Ammon's horn (tissue), 1 donor: Measurements from ENCODE around the gene ZBTB32.
"Not testable (repeated sequence)": the region's sequence is repeated elsewhere in the genome, so short reads cannot be mapped to it uniquely, and the experiment has no call there.

ENCODE experiments used
- DNase-seq: peaks from one replicate; pipeline ENCODE4 v3.0.0-alpha.2; 2016; ENCODE audit warnings: low spot score

ZBTB32 gene

DNA sequence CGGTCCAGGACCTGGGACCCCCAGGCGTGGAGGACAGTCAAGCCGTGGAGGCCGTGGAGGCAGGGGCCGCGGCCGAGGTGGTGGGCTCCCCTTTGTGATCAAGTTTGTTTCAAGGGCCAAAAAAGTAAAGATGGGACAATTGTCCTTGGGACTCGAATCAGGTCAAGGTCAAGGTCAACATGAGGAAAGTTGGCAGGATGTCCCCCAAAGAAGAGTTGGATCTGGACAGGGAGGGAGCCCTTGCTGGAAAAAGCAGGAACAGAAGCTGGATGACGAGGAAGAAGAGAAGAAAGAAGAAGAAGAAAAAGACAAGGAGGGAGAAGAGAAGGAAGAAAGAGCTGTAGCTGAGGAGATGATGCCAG, 15.8 kb downstream of the ZBTB32 start:
- DNase-seq = no peak

DNA sequence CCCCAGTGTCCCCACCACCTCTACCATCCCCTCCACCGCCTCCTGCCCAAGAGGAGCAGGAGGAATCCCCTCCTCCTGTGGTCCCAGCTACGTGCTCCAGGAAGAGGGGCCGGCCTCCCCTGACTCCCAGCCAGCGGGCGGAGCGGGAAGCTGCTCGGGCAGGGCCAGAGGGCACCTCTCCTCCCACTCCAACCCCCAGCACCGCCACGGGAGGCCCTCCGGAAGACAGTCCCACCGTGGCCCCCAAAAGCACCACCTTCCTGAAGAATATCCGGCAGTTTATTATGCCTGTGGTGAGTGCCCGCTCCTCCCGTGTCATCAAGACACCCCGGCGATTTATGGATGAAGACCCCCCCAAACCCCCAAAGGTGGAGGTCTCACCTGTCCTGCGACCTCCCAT, 16.3 kb downstream of the ZBTB32 start:
- no peak for DNase-seq

DNA sequence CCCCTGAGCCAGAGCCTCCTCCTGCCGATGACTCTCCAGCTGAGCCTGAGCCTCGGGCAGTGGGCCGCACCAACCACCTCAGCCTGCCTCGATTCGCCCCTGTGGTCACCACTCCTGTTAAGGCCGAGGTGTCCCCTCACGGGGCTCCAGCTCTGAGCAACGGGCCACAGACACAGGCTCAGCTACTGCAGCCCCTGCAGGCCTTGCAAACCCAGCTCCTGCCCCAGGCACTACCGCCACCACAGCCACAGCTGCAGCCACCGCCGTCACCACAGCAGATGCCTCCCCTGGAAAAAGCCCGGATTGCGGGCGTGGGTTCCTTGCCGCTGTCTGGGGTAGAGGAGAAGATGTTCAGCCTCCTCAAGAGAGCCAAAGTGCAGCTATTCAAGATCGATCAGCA, 17.0 kb downstream of the ZBTB32 start:
- no peak for DNase-seq

DNA sequence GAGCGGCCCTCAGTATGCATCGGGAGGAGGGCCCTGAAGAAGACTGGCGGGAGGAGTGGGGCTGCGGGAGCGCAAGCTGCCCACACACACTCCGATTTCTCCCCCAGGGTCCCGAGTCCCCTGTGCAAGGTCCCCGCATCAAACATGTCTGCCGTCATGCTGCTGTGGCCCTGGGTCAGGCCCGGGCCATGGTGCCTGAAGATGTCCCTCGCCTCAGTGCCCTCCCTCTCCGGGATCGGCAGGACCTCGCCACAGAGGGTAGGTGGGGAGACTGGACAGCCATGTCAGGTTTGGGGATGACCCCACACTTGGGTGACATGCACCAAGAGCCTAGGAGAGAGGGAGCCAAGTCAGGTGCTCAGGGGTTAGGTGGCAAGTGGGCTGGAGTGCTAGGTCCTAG, 18.1 kb downstream of the ZBTB32 start:
- no peak for DNase-seq

DNA sequence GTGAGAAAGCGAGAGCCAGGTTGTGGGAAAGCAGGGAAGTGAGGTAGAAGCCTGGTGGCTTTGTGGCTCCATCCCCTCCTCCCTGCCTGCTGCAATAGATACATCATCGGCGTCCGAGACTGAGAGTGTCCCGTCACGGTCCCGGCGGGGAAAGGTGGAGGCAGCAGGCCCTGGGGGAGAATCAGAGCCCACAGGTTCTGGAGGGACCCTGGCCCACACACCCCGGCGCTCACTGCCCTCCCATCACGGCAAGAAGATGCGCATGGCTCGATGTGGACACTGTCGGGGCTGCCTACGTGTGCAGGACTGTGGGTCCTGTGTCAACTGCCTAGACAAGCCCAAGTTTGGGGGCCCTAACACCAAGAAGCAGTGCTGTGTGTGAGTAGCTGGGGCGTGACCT, 18.5 kb downstream of the ZBTB32 start:
- DNase-seq = no peak

DNA sequence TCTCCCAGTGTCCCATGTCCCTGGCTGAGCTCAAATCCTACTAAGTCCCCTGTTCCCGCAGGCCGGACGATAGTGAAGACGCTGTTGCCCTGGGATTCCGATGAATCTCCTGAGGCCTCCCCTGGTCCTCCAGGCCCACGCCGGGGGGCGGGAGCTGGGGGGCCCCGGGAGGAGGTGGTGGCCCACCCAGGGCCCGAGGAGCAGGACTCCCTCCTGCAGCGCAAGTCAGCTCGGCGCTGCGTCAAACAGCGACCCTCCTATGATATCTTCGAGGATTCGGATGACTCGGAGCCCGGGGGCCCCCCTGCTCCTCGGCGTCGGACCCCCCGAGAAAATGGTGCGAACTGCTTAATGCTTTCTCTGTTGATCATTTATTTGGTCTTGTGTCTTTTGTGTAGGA, 19.3 kb downstream of the ZBTB32 start:
- no peak for DNase-seq

DNA sequence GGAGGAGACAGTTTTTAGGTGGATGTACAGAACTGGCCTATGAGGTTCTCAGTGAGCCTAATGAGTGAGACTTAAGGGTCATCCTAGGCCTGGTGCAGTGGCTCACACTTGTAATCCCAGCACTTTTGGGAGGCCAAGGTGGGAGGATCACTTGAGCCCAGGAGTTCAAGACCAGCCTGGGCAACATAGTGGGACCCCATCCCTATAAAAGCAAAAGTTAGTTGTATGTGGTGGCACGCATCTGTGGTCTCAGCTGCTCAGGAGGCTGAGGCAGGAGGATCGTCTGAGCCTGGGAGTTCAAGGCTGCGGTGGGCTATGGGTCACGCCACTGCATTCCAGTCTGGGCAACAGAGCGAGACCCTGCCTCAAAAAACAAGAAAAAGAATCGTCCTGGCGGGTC, 19.8 kb downstream of the ZBTB32 start:
- not testable (repeated sequence) for DNase-seq

DNA sequence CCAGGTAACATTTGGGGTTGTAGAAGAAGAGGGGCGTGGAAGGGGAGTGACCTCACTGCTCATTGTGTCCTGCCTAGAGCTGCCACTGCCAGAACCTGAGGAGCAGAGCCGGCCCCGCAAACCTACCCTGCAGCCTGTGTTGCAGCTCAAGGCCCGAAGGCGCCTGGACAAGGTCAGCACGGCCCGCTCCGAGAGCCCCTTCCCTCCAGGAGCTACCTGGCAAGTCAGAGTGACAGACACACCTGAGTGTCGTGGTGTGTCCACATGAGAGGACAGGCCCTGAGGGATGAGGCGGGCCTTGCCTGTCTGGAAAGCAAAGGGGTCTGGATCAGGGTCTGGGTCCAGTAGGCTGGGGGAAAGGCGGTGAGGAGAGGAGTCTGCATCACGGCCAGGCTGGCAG, 20.2 kb downstream of the ZBTB32 start:
- no peak for DNase-seq

DNA sequence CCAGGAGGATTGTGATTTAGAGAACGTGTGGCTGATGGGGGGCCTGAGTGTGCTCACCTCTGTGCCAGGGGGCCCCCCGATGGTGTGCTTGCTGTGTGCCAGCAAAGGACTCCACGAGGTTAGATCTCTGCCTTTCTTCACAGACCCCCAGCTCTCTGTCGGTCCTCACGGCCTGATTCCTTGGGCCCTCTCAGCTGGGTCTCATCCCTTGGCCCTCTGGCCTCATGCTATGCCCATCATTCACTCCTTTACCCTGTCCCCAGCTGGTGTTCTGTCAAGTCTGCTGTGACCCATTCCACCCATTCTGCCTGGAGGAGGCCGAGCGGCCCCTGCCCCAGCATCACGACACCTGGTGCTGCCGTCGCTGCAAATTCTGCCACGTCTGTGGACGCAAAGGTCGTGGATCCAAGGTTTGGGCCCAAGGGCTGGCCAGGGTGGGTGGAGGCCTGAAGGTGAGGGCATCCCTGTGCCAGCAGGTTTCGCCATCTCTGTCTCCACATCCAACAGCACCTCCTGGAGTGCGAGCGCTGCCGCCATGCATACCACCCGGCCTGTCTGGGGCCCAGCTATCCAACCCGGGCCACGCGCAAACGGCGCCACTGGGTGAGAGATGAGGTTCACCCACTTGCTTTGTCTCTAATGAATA, 21.0 kb downstream of the ZBTB32 start:
- DNase-seq = no peak

DNA sequence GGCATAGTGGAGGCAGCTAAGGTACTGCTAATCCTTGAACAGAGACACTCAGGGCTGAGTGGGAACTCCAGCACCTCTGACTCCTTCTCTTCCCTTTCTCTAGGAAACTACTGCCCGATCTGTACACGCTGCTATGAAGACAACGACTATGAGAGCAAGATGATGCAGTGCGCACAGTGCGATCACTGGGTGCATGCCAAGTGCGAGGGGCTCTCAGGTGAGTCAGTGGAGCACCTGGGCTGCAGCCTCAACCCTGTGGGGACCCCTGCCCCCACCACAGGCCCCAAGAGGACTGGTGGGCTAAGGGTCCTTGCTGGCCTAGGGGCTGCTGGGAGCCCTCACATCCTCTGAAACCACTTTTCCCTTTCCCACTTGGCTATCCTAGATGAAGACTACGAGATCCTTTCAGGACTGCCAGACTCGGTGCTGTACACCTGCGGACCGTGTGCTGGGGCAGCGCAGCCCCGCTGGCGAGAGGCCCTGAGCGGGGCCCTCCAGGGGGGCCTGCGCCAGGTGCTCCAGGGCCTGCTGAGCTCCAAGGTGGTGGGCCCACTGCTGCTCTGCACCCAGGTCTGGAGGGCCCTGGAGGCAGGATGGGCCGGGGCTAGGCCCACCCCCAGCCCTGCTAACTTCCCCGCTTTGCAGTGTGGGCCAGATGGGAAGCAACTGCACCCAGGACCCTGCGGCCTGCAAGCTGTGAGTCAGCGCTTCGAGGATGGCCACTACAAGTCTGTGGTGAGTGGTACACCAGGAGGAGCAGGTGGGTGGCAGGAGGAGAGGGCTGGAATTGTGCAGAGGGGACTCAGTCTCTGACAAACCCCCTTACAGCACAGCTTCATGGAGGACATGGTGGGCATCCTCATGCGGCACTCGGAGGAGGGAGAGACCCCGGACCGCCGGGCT, 22.9 kb downstream of the ZBTB32 start:
- no peak for DNase-seq

DNA sequence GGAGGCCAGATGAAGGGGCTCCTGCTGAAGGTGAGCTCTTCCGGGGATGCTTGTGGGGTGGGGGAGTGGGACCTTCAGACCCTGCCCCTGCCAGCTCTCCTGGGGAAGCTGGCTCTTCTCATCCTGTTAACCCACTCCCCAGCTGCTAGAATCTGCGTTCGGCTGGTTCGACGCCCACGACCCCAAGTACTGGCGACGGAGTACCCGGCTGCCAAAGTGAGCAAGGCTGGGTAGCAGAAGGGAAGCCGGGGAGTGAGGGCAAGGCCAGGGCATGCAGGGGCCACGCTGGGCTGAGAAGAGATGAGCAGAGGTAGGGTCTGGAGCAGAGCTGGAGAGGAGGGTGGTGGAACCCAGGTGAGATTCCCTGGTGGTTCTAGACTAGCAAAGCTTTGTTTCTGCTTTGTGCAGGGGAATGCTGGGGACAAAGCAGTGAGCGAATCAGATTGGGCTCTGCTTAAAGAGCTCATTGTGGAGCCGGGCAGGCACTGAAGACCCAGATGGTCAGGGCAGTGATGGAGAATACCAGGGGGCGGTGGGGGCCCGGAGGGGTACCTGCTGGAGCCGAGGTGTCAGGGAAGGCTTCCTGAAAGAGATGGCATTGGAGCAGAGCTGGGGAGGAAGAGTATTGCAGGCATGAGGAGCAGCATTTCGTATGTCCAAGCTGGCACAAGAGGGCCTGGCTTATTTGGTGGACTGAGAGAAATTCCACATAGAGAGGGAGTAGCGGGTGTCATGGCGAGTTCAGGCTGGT, 23.8 kb downstream of the ZBTB32 start:
- DNase-seq = no peak

DNA sequence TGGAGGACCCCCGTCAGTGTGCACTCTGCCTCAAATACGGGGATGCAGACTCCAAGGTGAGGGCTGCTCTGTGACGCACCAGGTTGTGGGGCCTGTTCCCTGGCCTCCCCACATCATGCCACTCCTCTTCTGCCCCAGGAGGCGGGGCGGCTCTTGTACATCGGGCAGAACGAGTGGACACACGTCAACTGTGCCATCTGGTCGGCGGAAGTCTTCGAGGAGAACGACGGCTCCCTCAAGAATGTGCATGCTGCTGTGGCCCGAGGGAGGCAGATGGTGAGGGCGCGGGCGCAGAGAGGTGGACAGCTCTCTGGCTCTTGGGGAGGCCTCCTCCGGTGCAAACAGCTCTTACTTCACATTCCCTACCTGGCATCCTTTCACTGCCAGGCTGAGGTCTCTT, 24.7 kb downstream of the ZBTB32 start:
- no peak for DNase-seq

DNA sequence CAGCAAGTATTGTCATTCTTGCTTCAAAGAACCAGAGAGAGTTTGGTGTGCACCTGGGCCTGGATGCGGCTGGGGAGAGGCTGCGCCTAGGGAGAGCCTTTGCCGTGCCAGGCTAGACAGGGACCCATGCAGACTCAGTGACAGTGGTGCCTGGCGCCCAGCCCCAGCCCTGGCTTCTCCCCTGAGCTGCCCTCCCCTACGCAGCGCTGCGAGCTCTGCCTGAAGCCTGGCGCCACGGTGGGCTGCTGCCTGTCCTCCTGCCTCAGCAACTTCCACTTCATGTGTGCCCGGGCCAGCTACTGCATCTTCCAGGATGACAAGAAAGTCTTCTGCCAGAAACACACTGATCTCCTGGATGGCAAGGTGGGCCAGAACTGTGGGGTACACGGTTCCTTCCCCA, 25.4 kb downstream of the ZBTB32 start:
- no peak for DNase-seq

DNA sequence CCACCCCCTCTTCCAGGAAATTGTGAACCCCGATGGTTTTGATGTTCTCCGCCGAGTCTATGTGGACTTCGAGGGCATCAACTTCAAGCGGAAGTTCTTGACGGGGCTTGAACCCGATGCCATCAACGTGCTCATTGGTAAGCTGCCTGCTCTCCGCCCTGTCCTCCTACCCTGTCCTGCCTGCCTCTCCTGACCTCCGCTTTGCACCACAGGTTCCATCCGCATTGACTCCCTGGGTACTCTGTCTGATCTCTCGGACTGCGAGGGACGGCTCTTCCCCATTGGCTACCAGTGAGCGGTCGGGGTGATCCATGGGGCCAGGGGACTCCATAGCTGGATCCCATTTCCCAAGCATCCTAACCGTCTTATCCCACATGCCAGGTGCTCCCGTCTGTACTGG, 26.0 kb downstream of the ZBTB32 start:
- DNase-seq = no peak

DNA sequence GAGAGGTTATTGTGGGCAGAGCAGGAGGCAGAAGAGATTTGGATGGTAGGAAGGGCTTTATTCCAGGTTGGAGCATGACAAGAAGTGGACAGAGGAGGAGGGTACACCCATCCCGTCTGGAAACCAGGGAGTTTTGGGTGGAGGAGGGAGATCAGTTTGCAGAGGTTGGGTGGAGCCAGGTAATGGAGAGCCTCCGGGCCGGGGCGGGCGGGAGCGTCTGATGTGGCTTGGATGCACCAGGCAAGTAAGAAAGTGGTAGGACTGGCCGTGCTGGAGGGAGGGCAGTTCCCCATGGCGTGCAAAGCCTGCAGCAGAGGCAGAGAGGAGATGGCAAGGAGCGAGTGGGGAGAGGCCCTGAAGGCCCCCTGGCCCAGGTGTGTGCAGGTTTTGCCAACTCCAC, 27.0 kb downstream of the ZBTB32 start:
- no peak for DNase-seq

DNA sequence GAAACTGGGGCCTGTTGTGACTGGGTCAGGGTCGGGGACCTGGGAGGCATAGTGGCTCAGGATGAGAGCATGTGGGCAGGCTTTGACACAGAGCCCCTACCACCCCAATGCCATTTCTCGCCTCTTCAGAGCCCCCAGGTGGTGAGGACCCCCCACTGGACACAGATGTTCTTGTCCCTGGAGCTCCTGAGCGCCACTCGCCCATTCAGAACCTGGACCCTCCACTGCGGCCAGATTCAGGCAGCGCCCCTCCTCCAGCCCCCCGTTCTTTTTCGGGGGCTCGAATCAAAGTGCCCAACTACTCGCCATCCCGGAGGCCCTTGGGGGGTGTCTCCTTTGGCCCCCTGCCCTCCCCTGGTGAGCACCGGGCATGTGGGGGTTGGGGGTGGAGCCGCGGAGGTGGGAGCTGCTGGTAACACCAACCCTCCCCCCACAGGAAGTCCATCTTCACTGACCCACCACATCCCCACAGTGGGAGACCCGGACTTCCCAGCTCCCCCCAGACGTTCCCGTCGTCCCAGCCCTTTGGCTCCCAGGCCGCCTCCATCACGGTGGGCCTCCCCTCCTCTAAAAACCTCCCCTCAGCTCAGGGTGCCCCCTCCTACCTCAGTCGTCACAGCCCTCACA, 27.5 kb downstream of the ZBTB32 start:
- no peak for DNase-seq

DNA sequence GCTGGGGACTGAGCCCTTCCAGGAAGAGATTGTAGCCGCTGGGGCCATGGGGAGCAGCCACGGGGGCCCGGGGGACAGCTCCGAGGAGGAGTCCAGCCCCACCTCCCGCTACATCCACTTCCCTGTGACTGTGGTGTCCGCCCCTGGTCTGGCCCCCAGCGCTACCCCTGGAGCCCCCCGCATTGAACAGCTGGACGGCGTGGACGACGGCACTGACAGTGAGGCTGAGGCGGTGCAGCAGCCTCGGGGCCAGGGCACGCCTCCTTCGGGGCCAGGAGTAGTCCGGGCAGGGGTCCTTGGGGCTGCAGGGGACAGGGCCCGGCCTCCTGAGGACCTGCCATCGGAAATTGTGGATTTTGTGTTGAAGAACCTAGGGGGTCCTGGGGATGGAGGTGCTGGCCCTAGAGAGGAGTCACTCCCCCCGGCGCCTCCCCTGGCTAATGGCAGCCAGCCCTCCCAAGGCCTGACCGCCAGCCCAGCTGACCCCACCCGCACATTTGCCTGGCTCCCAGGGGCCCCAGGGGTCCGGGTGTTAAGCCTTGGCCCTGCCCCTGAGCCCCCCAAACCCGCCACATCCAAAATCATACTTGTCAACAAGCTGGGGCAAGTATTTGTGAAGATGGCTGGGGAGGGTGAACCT, 28.3 kb downstream of the ZBTB32 start:
- no peak for DNase-seq

DNA sequence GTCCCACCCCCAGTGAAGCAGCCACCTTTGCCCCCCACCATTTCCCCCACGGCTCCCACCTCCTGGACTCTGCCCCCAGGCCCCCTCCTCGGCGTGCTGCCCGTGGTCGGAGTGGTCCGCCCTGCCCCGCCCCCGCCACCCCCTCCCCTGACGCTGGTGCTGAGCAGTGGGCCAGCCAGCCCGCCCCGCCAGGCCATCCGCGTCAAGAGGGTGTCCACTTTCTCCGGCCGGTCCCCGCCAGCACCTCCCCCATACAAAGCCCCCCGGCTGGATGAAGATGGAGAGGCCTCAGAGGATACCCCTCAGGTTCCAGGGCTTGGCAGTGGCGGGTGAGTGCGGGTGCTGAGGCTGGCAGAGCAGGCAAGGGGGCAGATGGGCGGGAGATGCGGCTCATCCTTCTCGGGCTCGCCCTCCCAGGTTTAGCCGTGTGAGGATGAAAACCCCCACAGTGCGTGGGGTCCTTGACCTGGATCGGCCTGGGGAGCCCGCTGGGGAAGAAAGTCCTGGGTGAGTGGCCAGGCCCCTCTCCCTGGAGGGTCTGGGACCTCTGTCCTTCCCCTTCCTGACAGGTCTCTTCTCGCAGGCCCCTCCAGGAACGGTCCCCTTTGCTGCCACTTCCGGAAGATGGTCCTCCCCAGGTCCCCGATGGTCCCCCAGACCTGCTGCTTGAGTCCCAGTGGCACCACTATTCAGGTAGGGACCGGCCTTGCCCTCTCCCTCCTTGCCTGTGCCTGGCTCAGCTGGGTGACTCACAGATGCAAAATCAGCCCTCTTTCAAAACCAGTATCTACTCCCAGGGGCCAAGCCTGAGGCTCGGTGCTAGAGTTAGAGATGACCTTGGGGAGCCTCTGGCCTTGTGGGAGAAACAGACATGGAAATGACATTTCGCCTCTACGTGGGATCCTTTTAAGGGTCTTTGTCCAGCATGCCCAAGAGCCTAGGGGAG, 29.1 kb downstream of the ZBTB32 start:
- no peak for DNase-seq

DNA sequence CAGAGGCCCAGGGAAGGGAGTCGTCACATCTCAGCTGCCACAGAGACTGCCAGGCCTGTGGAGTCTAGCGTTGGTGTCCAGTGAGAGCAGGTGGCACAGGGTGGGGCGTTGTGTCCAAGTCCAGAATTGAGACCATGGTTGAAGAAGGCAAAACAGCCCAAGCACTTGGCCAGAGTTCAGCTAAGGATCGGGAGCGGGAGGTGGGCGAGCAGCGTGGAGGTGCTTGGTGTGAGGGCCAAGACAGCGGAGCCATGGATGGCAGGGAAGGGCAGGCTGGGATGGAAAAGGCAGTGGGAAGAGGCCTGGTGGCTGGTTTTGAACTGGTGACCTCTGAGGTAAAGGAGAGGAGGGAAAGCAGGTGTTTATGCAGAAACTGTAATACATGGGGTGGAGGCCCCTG, 29.9 kb downstream of the ZBTB32 start:
- DNase-seq = no peak

DNA sequence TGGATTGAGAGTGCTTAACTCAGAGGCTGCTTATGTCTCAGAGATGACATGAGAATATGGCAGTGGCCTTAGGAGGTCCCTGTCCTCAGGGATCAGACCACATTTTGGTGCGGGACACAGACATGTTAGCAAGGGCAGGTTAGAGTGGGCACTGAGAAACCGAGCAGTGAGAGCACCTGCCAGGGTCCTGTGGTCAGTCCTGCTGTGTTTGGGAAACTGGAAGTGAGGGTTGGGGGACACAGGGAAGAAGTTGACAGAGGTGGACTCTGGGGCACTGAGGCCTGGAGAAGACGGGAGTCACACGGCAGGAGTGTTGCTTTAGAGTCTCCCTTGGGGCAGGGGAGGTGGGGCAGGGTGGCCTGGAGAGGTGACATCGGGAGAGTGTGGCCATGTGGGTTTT, 30.5 kb downstream of the ZBTB32 start:
- DNase-seq = no peak
